Hair follicle dermal papilla cell (primary cell): Measurements from ENCODE around the gene OR2A5. TPM values are rescaled to one million over a fixed set of nuclear protein-coding genes. Genes with fewer than 3 reads are reported as not detected.

Experiments
- small RNA-seq: library from RNA; depleted of rRNA; stranded (forward); fragments of <200 nt; gene quantifications from one replicate; pipeline ENCODE3, GENCODE V24; 2012
- total RNA-seq: library from RNA; depleted of rRNA; stranded (reverse); fragments of >200 nt; gene quantifications from 2 replicates; pipeline ENCODE4 v1.2.3, GENCODE V29; 2012

The OR2A5 gene
- not detected in 2 replicates for total RNA-seq

GRCh38 chr7:144048648-144049047 lies at the start of gene OR2A5:
Gene OR2A5 (plus strand): TSS chr7:144048948. CDS start chr7:144050402, 1,454 bp downstream.

GRCh38 chr7:144000020-144000419 lies 48.7 kb upstream of the OR2A5 start, which contains the start of gene OR6B1:
Gene OR6B1 (plus strand): TSS chr7:144000320. CDS start chr7:144003997, 3,677 bp downstream.

GRCh38 chr7:144069511-144069910 lies 20.8 kb downstream of the OR2A5 start, which contains the start of gene OR2A25:
Gene OR2A25 (plus strand): TSS chr7:144069811. CDS start chr7:144074220, 4,409 bp downstream.

GRCh38 chr7:144085978-144086377 lies 37.2 kb downstream of the OR2A5 start, which contains the start of gene OR2A12:
Gene OR2A12 (plus strand): TSS chr7:144086278. CDS start chr7:144095108, 8,830 bp downstream.

Small RNAs within 50 kb of the gene (small RNA-seq; reads per million reads assigned to genes)
- gene OR2A41P = not detected

Other genes starting within 250 kb of the OR2A5 start
- gene TCAF1, start 146.8 kb upstream of the OR2A5 start, total RNA-seq = 99.5 and 101 TPM in 2 replicates
- not detected in 2 replicates for gene OR2F2, start 113.7 kb upstream of the OR2A5 start, total RNA-seq
- gene OR2F1, start 94.1 kb upstream of the OR2A5 start, total RNA-seq = not detected in 2 replicates
- not detected in 2 replicates for gene OR6B1, start 48.6 kb upstream of the OR2A5 start, total RNA-seq
- gene OR2A25, start 20.9 kb downstream of the OR2A5 start, total RNA-seq = not detected in 2 replicates
- not detected in 2 replicates for gene OR2A12, start 37.3 kb downstream of the OR2A5 start, total RNA-seq
- not detected in 2 replicates for gene OR2A2, start 60.6 kb downstream of the OR2A5 start, total RNA-seq
- gene OR2A14, start 74.2 kb downstream of the OR2A5 start, total RNA-seq = not detected in 2 replicates
- 0.49 and 1.9 TPM in 2 replicates for gene CTAGE4, start 134.5 kb downstream of the OR2A5 start, total RNA-seq
- gene ARHGEF35, start 146.9 kb downstream of the OR2A5 start, total RNA-seq = 2.7 and 2.8 TPM in 2 replicates
- under 0.01 TPM in 1 of 2 replicates, not detected in the other for gene OR2A42, start 190.7 kb downstream of the OR2A5 start, total RNA-seq
- gene OR2A7, start 215.8 kb downstream of the OR2A5 start, total RNA-seq = 1.1 and 1.3 TPM in 2 replicates
- gene CTAGE8, start 220.3 kb downstream of the OR2A5 start, total RNA-seq = 0.73 and 1.6 TPM in 2 replicates